MM.1S (cell line): ENCODE measurements around the gene SPIN1.

Experiments used
- DNase-seq: peaks from one replicate; pipeline ENCODE4 v3.0.0-alpha.2; 2015
- H2AFZ ChIP-seq: fragments of 300-600 bp; sonication (generic); 2 replicates; pipeline ENCODE4 v1.6.0; 2016; ENCODE audit warnings: antibody characterized with exemption, low read length
- H3F3A ChIP-seq: fragments of 300-600 bp; sonication (generic); 2 replicates; pipeline ENCODE4 v1.6.1; 2016; ENCODE audit warnings: mild to moderate bottlenecking, antibody characterized with exemption, low read length, moderate library complexity, mixed read lengths; ENCODE audit not compliant: insufficient read depth
- H3K27ac ChIP-seq: fragments of 300-600 bp; sonication (generic); 2 replicates; pipeline ENCODE4 v1.5.1; 2016; ENCODE audit warnings: mild to moderate bottlenecking, low read length
- H3K27me3 ChIP-seq: fragments of 300-600 bp; sonication (generic); replicated peaks from 2 replicates; pipeline ENCODE4 v1.6.0; 2016; ENCODE audit warnings: low read length; ENCODE audit not compliant: insufficient read depth
- H3K36me3 ChIP-seq: fragments of 300-600 bp; sonication (generic); replicated peaks from 2 replicates; pipeline ENCODE4 v1.6.1; 2016; ENCODE audit warnings: mild to moderate bottlenecking, low read length, mixed read lengths; ENCODE audit not compliant: insufficient read depth
- H3K4me1 ChIP-seq: fragments of 300-600 bp; sonication (generic); 2 replicates; pipeline ENCODE4 v1.6.1; 2016; ENCODE audit warnings: low read length, mixed read lengths
- H3K4me2 ChIP-seq: fragments of 300-600 bp; sonication (generic); 2 replicates; pipeline ENCODE4 v1.6.0; 2016; ENCODE audit warnings: low read depth, low read length
- H3K4me3 ChIP-seq: fragments of 300-600 bp; sonication (generic); 2 replicates; pipeline ENCODE4 v1.5.1; 2016; ENCODE audit warnings: low read length, mixed read lengths
- H3K79me2 ChIP-seq: fragments of 300-600 bp; sonication (generic); 2 replicates; pipeline ENCODE4 v1.6.1; 2016; ENCODE audit warnings: mixed run types, low read length, mixed read lengths
- H3K9ac ChIP-seq: fragments of 300-600 bp; sonication (generic); 2 replicates; pipeline ENCODE4 v1.6.1; 2016; ENCODE audit warnings: low read length, mixed read lengths
- H3K9me2 ChIP-seq: fragments of 300-600 bp; sonication (generic); replicated peaks from 2 replicates; pipeline ENCODE4 v1.6.1; 2016; ENCODE audit warnings: mild to moderate bottlenecking, low read length, mixed read lengths; ENCODE audit not compliant: insufficient read depth
- H3K9me3 ChIP-seq: fragments of 300-600 bp; sonication (generic); replicated peaks from 2 replicates; pipeline ENCODE4 v1.6.1; 2016; ENCODE audit warnings: mild to moderate bottlenecking, low read length, mixed read lengths; ENCODE audit not compliant: insufficient read depth
- H4K20me1 ChIP-seq: fragments of 300-600 bp; sonication (generic); 2 replicates; pipeline ENCODE4 v1.6.1; 2016; ENCODE audit warnings: mild to moderate bottlenecking, low read length, moderate library complexity, mixed read lengths; ENCODE audit not compliant: insufficient read depth
- EZH2 ChIP-seq: fragments of 300-600 bp; sonication (generic); optimal IDR thresholded peaks from 2 replicates; pipeline ENCODE3; 2017; ENCODE audit warnings: low read depth, mild to moderate bottlenecking, antibody characterized with exemption, low read length, mixed read lengths
- EZH2phosphoT487 ChIP-seq: fragments of 300-600 bp; sonication (generic); IDR thresholded peaks from 2 replicates; pipeline ENCODE4 v1.6.1; 2018; ENCODE audit warnings: antibody characterized with exemption, low read length
- TF ChIP-seq, protein P1 (sequence below): fragments of 300-600 bp; sonication (generic); IDR thresholded peaks from 2 replicates; pipeline ENCODE4 v1.5.1; 2016; ENCODE audit warnings: antibody characterized with exemption, low read length, mixed read lengths

The SPIN1 gene

DNA sequence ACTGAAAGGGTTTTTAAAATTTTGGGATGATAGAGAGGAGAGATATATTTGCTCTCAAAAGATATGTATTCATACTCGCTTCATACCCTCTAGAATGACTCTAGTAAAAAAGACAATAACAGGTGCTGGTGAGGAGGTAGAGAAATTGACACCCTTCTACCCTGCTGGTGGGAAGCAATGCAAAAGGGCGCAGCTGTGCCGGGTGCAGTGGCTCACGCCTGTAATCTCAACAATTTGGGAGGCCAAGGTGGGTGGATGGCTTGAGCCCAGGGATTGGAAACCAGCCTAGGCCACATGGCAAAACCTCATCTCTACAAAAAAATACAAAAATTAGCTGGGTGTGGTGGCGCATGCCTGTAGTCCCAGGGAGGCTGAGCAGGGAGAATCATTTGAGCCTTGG, 112.8 kb downstream of the SPIN1 start:
- Histone ChIP-seq H3K9ac (no peak overlapping the region), H3K9me3 (no peaks in the 10 kb centered on the region), H2AFZ (no peak overlapping the region), H4K20me1 (no peaks in the 10 kb centered on the region), H3K4me3 (no peak overlapping the region), H3F3A (no peaks in the 10 kb centered on the region), H3K4me1 (no peaks in the 10 kb centered on the region), H3K27me3 (no peaks in the 10 kb centered on the region), H3K4me2 (no peak overlapping the region), H3K36me3 (no peaks in the 10 kb centered on the region), H3K79me2 (no peaks in the 10 kb centered on the region), H3K27ac (no peak overlapping the region), H3K9me2 (no peaks in the 10 kb centered on the region)
- TF ChIP-seq EZH2phosphoT487 (no peak), EZH2 (no peak)
- TF ChIP-seq, protein P1, sequence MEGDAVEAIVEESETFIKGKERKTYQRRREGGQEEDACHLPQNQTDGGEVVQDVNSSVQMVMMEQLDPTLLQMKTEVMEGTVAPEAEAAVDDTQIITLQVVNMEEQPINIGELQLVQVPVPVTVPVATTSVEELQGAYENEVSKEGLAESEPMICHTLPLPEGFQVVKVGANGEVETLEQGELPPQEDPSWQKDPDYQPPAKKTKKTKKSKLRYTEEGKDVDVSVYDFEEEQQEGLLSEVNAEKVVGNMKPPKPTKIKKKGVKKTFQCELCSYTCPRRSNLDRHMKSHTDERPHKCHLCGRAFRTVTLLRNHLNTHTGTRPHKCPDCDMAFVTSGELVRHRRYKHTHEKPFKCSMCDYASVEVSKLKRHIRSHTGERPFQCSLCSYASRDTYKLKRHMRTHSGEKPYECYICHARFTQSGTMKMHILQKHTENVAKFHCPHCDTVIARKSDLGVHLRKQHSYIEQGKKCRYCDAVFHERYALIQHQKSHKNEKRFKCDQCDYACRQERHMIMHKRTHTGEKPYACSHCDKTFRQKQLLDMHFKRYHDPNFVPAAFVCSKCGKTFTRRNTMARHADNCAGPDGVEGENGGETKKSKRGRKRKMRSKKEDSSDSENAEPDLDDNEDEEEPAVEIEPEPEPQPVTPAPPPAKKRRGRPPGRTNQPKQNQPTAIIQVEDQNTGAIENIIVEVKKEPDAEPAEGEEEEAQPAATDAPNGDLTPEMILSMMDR: no peak
- no peak for DNase-seq

DNA sequence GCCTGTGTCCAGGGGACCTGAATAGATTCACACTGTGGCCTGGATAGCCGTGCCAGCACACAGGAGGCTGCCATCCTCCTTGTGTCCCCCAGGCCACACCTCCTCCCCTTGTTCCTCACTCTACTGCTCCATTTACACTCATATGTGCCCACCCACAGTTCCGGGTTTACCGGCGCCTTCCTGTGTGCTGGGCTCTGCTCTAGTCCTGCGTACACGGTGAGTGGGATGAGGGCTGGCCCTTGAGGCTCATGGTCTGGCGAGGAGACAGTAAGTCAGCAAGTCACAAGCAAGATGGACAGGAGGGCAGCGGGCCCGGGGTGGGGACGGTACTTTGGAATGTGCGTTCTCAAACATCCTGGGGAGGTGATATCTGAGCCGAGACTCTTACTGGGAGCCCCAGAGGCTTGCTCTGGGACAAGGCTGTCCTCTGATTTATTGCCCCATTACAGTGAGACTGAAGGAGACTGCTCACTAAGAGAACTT, 114.3 kb downstream of the SPIN1 start:
- H3K4me1 ChIP-seq: no peaks in the 10 kb centered on the region
- no peak overlapping the region for H3K9ac ChIP-seq
- DNase-seq: no peak

DNA sequence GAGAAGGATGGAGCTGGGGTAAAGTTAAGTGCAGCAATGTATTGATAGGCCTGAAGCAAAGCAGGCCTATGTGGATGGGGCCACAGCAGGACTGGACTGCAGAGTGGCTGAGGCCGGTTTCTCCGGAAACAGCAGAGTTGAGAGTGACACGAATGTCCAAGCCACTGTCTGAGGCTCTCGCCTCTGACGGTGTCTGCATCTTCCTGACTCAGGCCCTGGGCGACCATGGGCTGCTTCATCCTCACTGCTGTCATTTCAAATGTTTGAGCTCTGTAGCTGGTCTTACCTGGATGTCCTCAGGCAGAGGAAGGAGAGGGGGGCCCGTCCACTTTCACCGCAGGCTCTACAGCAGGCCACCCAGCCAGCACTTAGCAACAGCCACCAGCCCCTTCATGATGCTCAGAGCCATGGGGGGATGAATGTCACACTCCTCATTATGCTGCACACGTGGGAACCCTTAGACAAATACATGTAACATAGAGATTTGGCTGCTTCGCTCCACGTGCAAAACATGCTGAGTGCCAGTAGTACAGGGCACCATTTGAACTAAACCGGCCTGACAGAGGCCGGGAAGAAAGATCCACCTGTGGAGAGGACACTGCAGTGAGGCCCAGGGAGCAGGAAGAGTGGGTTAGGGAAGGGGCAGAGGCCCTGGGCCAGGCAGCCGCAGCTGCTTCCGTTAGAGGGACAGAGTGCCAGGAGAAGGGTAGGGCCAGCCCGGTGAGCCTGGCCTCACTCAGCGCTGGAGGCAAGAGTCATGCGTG, 115.0 kb downstream of the SPIN1 start:
- H3K36me3 ChIP-seq: no peaks in the 10 kb centered on the region
- no peaks in the 10 kb centered on the region for H3F3A ChIP-seq
- H3K4me3 ChIP-seq: no peak overlapping the region
- no peak overlapping the region for H3K27ac ChIP-seq
- no peaks in the 10 kb centered on the region for H3K79me2 ChIP-seq
- no peaks in the 10 kb centered on the region for H3K9me3 ChIP-seq
- TF ChIP-seq EZH2phosphoT487 (no peak), EZH2 (no peak)
- TF ChIP-seq, protein P1: no peak
- H3K9me2 ChIP-seq: no peaks in the 10 kb centered on the region
- H2AFZ ChIP-seq: no peak overlapping the region
- DNase-seq: no peak
- H3K9ac ChIP-seq: no peak overlapping the region
- H3K27me3 ChIP-seq: no peaks in the 10 kb centered on the region
- H4K20me1 ChIP-seq: no peaks in the 10 kb centered on the region
- no peaks in the 10 kb centered on the region for H3K4me1 ChIP-seq
- H3K4me2 ChIP-seq: no peak overlapping the region

More for the DNA sequence above, 114.3 kb downstream of the SPIN1 start:
- Histone ChIP-seq H4K20me1 (no peaks in the 10 kb centered on the region), H2AFZ (no peak overlapping the region), H3K27me3 (no peaks in the 10 kb centered on the region), H3K9me3 (no peaks in the 10 kb centered on the region), H3K27ac (no peak overlapping the region), H3F3A (no peaks in the 10 kb centered on the region), H3K36me3 (no peaks in the 10 kb centered on the region), H3K9me2 (no peaks in the 10 kb centered on the region), H3K4me3 (no peak overlapping the region), H3K79me2 (no peaks in the 10 kb centered on the region), H3K4me2 (no peak overlapping the region)
- TF ChIP-seq, protein P1: no peak
- TF ChIP-seq EZH2 (no peak), EZH2phosphoT487 (no peak)
